EL (cell line): ENCODE measurements around the gene MATN1.

Experiments used
- DNase-seq: peaks from one replicate; pipeline ENCODE4 v3.0.0-alpha.2; 2016

The MATN1 gene

GRCh38 chr1:30757352-30758120 is 34.2 kb upstream of the MATN1 start, which contains the start of gene LAPTM5:
Gene LAPTM5 (minus strand): TSS chr1:30757774. CDS start chr1:30757745, 29 bp downstream.
- no peak for DNase-seq

GRCh38 chr1:30756545-30757351 is 33.4 kb upstream of the MATN1 start:
- DNase-seq, result peak; percentile 92

DNA sequence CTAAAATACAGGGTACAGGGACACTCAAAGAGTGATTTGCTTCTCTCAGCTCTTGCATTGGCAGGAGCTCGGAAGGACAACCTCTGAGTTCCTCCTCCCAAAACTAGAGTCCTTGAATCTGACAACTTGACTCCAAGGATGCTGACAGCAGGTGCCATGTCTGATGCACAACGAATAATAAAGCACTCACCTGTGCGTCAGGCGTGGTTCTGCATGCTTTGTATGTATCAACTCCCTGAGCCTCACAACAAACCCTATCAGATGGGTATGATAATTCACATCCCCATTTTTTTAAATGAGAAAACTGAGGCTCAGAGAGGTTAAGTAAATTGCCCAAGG is 32.8 kb upstream of the MATN1 start:
- DNase-seq, result no peak

DNA sequence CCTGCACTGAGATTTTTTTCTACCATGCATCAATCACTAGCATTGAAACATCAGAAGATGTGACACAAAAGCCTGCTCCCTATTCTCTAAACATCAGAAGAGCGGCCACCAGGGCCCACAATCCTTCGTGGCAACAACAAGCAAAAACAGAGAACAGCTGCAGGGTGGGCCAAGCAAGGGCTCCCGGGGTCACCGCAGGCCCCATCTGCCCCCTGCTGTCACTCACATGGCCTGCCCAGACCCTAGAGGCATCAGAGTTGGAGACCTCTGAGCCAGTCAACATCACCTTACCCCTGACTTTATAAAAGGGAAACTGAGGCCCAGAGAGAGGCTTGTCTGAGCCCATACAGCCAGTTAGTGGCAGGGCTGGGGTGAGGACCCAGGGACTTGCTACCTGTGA is 32.4 kb upstream of the MATN1 start:
- DNase-seq, result no peak

DNA sequence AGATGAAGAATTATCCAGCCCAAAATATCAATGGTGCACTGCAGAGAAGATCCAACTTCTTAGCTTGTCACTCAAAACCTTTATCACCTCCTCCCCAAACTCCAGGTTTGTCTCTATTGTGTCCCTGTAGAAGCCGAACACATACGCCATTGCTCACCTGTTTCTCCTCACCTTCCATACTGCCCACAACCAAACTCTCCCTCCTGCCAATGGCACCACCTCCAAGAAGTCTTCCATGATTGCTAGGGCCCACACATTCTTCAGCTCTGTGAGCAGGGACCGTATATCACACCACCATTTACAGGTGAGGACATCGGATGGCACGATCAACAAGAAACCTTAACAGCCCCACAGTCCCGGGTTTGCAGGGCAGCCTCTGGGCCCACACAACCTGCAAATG is 31.9 kb upstream of the MATN1 start:
- DNase-seq, result no peak

GRCh38 chr1:30754684-30755171 is 31.3 kb upstream of the MATN1 start:
- DNase-seq, result no peak

DNA sequence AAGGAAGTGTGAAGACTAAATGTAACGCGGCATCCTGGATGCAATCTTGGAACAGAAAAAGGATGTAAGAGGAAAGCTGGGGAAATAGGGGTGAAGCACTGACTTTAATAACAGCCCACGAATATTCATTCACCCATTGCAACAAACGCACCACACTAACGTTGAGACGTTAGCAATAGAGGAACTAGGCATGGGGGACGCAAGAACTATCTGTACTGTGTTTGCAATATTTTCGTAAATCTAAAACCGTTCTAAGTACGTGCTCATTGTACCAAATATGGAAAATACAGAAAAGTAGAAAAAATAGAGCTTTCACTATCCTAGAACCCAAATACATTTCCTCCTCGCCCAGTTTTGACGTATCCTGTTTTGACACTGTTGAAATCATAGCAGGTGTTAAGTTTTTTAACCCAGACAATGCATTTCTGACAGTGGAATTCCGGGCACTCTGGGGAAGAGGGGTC is 30.3 kb upstream of the MATN1 start:
- no peak for DNase-seq

DNA sequence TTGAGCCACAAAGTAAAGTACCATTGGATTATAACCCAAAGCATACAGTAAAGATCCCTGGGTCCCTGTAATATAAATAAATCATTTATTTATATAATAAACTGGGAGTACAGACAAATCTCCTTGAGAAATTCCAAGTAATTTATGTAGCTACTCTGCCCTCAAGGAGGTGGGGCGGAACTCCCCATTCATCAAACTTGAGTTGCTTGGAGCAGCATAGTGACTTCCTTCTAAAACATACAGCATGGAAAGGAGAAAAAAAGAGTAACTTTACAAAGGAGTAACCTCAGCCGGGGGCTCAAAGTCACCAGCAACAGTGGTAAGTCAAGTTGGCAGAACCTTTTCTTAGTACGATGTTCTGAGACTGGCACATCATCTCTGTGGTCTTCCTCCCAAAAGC is 29.7 kb upstream of the MATN1 start:
- DNase-seq, result no peak

DNA sequence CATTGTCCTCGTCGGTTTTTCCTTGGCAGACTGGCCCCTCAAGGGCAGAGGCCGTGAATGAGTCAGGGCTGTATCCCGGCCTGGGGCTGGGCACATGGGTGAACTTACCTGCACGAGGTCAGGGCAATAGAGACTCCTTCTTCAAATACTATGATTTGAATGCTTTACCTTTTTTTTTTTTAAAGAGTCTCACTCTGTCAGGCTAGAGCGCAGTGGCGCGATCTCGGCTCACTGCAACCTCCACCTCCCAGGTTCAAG is 29.2 kb upstream of the MATN1 start:
- DNase-seq, result no peak

DNA sequence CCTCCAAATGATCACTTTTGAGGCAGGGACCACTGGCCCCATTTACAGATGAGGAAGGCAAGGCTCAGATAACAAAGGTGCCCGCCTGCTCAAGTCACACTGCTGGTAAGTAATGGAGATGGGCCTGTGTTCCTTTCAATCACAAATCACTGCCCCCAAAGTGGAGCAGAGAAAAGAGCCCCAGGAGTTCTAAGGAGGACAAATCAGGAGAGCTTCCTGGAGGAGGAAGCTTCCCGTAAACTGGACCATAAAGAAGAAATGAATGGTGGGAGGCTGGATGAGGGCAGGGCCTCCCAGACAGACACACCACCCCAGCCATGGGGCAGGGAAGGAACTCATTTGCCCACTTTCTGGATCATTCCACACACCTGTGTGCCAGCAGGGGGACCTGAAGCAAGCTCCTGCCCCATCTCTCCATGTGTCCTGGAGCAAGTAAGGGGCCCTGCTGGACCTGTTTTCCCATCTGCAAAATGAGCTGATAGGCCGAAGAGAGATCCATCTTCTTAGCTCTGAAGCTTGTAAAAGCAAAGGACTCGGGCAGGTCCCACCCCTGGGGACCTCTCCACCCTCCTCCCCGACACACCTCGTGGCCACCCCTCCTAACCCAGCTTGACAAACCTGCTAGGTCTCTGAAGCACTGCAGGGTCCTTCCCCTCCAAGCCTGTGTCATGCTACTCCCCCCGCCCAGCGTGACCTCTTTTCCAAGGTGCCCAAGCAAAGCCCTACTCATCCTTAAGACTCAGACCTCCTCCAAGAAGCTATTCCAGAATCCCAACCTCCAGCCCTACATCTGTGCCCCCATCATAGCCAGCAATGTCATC is 28.7 kb upstream of the MATN1 start:
- DNase-seq, result no peak

DNA sequence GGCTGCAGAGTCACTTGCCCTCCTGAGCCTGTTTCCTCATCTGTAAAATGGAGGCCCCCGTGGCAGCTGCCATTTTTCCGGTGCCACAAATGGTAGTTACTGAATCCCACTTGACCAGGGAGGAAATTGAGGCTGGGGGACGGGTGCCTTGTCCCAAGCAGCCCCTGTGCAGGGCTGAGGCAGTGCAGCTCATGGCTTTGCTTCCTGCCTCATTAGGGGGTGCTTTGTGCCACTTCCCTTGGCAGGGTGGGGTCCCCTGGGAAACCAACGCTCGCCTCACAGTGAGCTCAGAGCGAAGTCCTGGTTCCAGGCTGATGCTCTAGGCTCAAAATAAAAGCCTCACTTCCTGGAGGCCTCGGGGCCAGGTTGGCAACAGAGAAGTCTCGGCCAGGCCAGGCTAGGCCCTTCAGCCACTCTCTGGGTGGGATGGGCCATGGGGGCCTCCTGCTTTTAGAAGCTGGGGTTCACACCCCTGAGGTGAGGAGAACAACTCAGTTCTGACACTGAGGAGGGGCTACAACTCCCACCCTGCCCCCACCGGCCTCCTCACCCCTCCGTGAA is 27.4 kb upstream of the MATN1 start:
- DNase-seq, result no peak

DNA sequence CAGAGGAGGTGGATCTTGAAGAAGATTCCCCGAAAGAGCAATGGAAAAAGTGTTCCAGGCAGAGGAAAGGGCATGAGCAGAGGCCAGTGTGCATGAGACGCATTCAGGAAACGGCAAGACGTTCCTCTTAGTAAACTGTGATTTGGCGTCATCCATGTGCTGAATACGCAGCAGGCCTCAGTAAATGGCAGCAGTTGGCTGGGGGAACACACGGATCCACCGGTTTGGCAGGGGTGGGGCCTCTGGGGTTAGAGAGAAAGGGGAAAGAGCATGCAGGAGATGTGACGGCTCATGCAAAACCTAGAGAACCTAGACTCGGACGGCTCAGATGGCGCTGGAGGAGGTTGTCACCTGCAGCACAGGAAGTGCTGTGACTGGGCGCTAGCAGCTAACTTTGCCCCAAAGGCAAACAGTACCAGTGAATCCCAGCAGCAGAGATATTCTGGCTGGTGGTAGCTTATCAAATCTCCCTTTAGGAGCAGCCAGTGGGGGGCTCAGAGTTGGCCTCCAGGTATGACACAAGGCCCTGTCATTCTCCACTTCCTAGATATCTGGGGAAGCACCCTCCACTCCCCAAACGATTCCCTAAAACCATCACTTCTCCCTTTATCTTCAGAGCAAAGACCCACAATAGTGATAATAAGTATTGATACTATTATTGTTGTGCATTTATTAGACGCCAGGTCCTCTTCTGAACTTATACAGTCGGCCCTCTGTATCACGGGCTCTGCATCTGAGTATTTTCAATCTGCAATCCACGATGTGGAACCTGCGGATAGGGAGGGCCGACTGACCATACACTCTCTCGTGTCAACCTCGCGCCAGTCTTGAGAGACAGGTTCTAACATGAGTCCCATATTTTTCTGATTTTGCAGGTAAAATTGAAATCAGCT is 26.6 kb upstream of the MATN1 start:
- DNase-seq, result no peak

GRCh38 chr1:30748699-30749401 is 25.5 kb upstream of the MATN1 start:
- no peak for DNase-seq

DNA sequence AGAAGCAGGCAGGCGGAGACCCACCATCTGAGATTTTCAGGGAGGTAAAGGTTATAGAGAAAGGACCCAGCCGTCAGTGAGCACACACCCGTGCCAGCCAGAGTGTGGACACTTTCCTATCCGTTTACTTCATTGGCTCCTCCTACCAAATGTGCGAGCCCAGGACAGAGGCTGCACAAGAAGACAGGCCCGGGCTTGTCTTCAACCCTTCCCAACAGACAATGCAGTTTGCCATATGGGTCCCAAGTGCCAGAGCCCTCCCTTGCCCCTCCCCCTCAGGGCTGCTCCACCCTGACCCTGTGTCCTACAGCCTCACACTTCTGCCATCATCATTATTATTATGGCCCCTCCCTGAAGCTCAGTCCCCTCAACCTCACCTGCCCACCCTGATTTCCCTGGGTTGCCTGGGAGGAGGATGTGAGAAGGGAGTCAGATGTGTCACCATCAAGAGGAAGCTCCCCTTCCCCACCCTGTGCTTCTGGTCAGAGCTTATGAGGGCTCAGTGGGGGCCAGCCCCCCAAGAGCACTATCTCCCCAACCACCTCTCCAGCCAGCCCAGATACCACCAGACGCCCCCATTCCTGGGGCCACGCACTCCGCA is 24.8 kb upstream of the MATN1 start:
- DNase-seq, result peak; percentile 35

DNA sequence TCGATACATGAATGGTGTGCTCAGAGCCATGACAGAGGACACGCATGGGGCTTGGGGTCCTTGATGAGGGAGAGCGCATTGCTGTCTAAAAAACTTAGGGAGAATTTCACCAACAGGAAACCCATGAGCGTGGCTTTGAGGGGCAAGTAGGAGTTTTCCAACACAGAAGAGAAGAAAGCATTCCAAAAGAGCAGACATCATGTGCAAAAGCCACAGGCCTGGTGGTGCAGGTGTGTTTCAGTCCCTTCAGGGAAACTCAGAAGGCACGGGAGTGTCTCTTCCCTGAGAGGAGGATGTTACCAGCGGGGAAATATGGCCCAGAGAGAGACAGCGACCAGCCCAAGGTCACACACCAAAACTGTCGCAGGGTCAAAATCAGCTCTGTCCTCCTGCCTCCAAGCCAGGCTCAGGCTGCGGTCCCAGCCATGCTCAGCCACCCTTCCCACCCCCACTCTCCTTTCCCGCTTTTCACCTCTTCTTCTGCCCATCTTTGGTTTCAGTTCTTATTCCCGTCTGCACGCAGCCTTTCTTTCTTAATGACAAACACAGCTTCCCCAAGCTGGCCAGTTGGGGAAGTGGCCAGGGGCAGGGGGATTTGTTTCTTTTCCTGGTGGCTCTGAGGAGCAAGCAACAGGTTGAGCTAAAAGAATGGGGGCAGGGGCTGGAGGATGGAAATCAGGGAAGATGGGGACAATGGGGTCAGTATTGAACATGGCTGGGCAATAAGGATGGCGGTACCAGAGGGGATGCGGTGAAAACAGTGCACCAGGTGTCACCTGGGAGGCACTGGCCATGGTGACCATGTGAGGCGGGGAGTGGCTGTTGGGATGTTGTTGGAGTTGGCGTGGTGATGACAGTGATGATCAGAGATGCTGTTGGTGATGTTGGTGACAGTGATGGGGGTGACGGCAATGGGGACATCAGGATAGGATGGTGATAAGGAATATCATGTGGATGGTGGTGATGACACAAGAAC is 23.9 kb upstream of the MATN1 start:
- DNase-seq, result no peak

DNA sequence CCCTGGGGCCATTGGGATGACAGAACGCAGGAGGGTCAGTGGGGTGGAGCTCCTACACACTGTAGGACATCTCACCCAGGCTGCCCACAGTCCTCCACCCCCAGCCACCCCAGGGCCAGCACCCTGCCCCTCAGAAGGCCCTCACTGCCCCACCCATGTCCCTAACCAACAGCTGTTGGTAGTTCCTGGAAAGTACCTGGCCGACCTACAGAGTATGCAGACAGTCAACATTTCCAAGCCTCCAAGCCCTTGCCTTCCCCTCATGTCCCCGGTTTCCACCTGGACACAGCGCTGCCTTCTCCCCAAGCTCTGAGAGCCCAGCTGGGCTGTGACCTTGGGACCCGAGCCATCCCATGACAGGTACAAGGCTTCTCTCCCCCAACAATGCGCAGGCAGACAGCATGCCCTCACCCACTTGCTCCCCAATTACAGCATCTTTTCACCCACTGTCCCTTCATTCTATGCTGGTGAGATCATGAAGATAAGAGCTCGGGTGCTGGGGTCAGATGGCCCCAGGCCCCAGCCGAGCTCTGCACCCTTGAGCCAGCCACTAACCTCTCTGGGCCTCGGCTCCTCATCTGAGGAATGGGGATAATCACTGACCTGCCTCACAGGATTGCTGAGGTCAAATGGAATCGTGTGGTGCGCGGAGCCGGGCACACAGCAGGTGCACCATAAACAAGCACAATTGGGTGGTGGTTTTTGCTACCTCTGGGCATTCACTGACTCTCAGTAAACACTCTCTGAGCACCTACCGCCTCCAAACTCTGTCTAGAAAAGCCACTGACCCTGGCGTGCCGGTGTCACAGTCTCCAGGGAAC is 23.0 kb upstream of the MATN1 start:
- no peak for DNase-seq

- DNase-seq, result no peak
Measured at GRCh38 chr1:30745834-30746208, 22.4 kb upstream of the MATN1 start.

DNA sequence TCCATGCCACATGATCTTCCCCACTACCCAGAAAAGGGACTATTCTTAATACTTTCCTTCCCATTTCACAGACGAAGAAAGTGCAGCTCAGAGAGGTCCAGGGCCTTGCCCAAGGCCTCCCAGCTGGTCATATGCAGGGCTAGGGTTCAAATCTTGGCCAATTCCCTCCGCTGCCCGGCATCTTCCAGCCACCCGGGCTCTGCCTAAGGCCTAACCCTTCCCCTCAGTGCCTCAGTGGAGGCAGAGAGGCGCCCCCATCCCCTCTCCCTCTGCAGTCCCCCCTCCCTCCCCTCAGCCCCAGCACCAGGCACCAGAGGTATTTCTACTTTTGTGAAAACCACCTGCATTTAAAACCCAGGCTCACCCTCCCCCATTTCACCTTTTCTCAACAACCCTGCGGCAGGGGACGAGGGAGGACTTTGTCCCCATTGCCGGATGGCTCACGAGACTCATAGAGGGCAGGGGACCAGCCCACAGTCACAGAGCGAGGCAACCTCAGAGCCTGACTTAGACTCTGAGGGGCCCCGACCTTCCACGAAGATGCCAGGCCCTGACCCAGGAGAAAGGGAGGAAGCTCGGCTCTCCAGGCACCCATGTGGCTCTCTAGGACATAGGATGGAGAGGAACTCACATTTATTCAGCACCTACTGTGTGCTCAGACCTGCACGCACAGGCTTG is 21.9 kb upstream of the MATN1 start:
- DNase-seq, result no peak
